Neuronal stem cell (in vitro differentiated cells): ENCODE data around the gene WWOX.

Experiments
- DNase-seq: peaks from one replicate; pipeline ENCODE4 v3.0.0-alpha.2; 2013; ENCODE audit warnings: low spot score
- H2AFZ ChIP-seq: one replicate; pipeline ENCODE4 v1.6.1; 2013; ENCODE audit warnings: mild to moderate bottlenecking, low read length, inconsistent platforms
- H2AK5ac ChIP-seq: 2 replicates; pipeline ENCODE4 v1.6.1; 2013; ENCODE audit warnings: low read depth, mild to moderate bottlenecking, inconsistent platforms, low read length, moderate library complexity, mixed read lengths
- H2BK120ac ChIP-seq: 2 replicates; pipeline ENCODE4 v1.6.1; 2013; ENCODE audit warnings: low read depth, mild to moderate bottlenecking, inconsistent platforms, low read length, moderate library complexity, mixed read lengths
- H2BK12ac ChIP-seq: one replicate; pipeline ENCODE4 v1.6.1; 2013; ENCODE audit warnings: low read length, inconsistent platforms
- H2BK15ac ChIP-seq: 2 replicates; pipeline ENCODE4 v1.6.1; 2013; ENCODE audit warnings: mild to moderate bottlenecking, low read length, inconsistent platforms, mixed read lengths
- H2BK5ac ChIP-seq: one replicate; pipeline ENCODE4 v1.6.1; 2013; ENCODE audit warnings: inconsistent platforms, mild to moderate bottlenecking, low read length, moderate library complexity
- H3K14ac ChIP-seq: one replicate; pipeline ENCODE4 v1.6.1; 2013; ENCODE audit warnings: low read length, inconsistent platforms
- H3K18ac ChIP-seq: 2 replicates; pipeline ENCODE4 v1.6.1; 2013; ENCODE audit warnings: low read length, inconsistent platforms
- H3K23ac ChIP-seq: 2 replicates; pipeline ENCODE4 v1.6.1; 2013; ENCODE audit warnings: low read depth, mild to moderate bottlenecking, mixed read lengths, low read length, inconsistent platforms; ENCODE audit not compliant: poor library complexity
- H3K27ac ChIP-seq: replicated peaks from 3 replicates; pipeline ENCODE4 v1.5.1; 2013; ENCODE audit warnings: low read length, inconsistent platforms
- H3K27me3 ChIP-seq, 3 experiments: 2 replicates each; pipeline ENCODE4 v1.6.1; 2013; ENCODE audit warnings: low read length in 3 of 3, mild to moderate bottlenecking in 2 of 3, inconsistent platforms in 1 of 3, low read depth in 1 of 3, mixed read lengths in 1 of 3, moderate library complexity in 1 of 3; ENCODE audit not compliant: control insufficient read depth in 3 of 3, insufficient read depth in 3 of 3
- H3K36me3 ChIP-seq, 2 donors: replicated peaks in 1 of 2; 2 replicates each; pipeline ENCODE4 v1.6.1; 2013; ENCODE audit warnings: low read length in 2 of 2; ENCODE audit not compliant: control insufficient read depth in 2 of 2, insufficient read depth in 2 of 2
- H3K4ac ChIP-seq: 2 replicates; pipeline ENCODE4 v1.6.1; 2013; ENCODE audit warnings: inconsistent platforms, mild to moderate bottlenecking, low read length, moderate library complexity
- H3K4me1 ChIP-seq, 2 donors: 1 replicate in 1 of 2; 2 replicates in 1 of 2; pipeline ENCODE4 v1.6.1; 2013; ENCODE audit warnings: low read length in 2 of 2, low read depth in 1 of 2; ENCODE audit not compliant: control insufficient read depth in 2 of 2, insufficient read depth in 1 of 2
- H3K4me2 ChIP-seq: one replicate; pipeline ENCODE4 v1.6.1; 2013; ENCODE audit warnings: mild to moderate bottlenecking, low read length, inconsistent platforms; ENCODE audit not compliant: insufficient read depth, poor library complexity, severe bottlenecking
- H3K4me3 ChIP-seq, 2 donors: 2 replicates each; pipeline ENCODE4 v1.5.1; 2013; ENCODE audit warnings: low read length in 2 of 2, mild to moderate bottlenecking in 2 of 2, inconsistent platforms in 1 of 2, moderate library complexity in 1 of 2
- H3K79me1 ChIP-seq: one replicate; pipeline ENCODE4 v1.6.1; 2013; ENCODE audit warnings: low read depth, mild to moderate bottlenecking, inconsistent platforms, low read length, moderate library complexity
- H3K9ac ChIP-seq: one replicate; pipeline ENCODE4 v1.6.1; 2013; ENCODE audit warnings: mild to moderate bottlenecking, low read depth, low read length, inconsistent platforms; ENCODE audit not compliant: poor library complexity
- H3K9me3 ChIP-seq, 2 donors: replicated peaks in 1 of 2; 2 replicates each; pipeline versions ENCODE3 to v1.6.1; 2013; ENCODE audit warnings: low read length in 2 of 2, mild to moderate bottlenecking in 2 of 2, inconsistent platforms in 1 of 2, low read depth in 1 of 2, mixed read lengths in 1 of 2, moderate library complexity in 1 of 2; ENCODE audit not compliant: control insufficient read depth in 2 of 2, insufficient read depth in 1 of 2
- H4K8ac ChIP-seq: one replicate; pipeline ENCODE4 v1.6.1; 2013; ENCODE audit warnings: low read depth, mild to moderate bottlenecking, inconsistent platforms, low read length, moderate library complexity
- H4K91ac ChIP-seq: one replicate; pipeline ENCODE4 v1.6.1; 2013; ENCODE audit warnings: low read length, low read depth, mild to moderate bottlenecking, inconsistent platforms; ENCODE audit not compliant: poor library complexity
- WGBS, 2 donors: extraction: QIAGEN DNeasy Blood & Tissue Kit; methylation state at CpG; one replicate each; pipeline ENCODE4 v1.1.7; 2013; ENCODE audit warnings: missing lambda C conversion rate in 2 of 2, mixed read lengths in 1 of 2; ENCODE audit not compliant: insufficient read length in 2 of 2, insufficient replicate concordance in 1 of 2; ENCODE audit errors: extremely low coverage in 2 of 2; 5-methylcytosine and 5-hydroxymethylcytosine counted together

The WWOX gene

DNA sequence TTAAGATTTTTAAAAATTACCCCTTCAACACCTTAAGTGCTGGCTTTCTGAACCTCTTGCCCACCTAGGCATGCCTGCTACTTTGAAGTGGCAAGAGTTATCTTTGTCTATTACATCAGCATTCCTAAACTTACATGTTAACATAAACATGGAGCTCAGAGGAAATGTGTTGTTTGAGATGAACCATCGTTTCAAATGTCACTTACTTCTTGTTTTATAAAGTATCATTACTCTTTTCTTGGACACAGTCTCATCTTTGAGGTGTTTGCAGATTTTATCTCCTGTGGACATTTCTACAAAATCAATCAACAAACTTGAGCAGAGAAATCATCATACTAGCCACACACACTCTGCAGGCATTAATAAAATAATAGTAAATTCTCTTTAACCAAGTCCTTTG is 184.9 kb downstream of the WWOX start:
- H3K9ac ChIP-seq = no peak overlapping the region
- H4K91ac ChIP-seq = no peak overlapping the region
- H3K4ac ChIP-seq = no peak overlapping the region
- H3K14ac ChIP-seq = no peak overlapping the region
- H2AFZ ChIP-seq = no peak overlapping the region
- no peak overlapping the region for H3K4me3 ChIP-seq
- no peak for DNase-seq
- no peak overlapping the region for H3K18ac ChIP-seq
- no peaks in the 10 kb centered on the region for H3K79me1 ChIP-seq
- H4K8ac ChIP-seq = no peak overlapping the region
- H2BK15ac ChIP-seq = no peak overlapping the region
- H3K9me3 ChIP-seq = no peaks in the 10 kb centered on the region
- peaks cover 2 to 7% of the 10 kb centered on the region in 2 donors for H3K4me1 ChIP-seq
- H3K4me2 ChIP-seq = no peak overlapping the region
- H2BK120ac ChIP-seq = no peak overlapping the region
- no peak overlapping the region for H3K23ac ChIP-seq
- no peak overlapping the region for H2AK5ac ChIP-seq
- H2BK12ac ChIP-seq = no peak overlapping the region
- WGBS, 2 donors = no CpG with 5 or more reads among the region's 1 CpG
- H2BK5ac ChIP-seq = no peak overlapping the region
- no peak overlapping the region for H3K27ac ChIP-seq
- H3K36me3 ChIP-seq = no peaks in the 10 kb centered on the region
- no peaks in the 10 kb centered on the region for H3K27me3 ChIP-seq

DNA sequence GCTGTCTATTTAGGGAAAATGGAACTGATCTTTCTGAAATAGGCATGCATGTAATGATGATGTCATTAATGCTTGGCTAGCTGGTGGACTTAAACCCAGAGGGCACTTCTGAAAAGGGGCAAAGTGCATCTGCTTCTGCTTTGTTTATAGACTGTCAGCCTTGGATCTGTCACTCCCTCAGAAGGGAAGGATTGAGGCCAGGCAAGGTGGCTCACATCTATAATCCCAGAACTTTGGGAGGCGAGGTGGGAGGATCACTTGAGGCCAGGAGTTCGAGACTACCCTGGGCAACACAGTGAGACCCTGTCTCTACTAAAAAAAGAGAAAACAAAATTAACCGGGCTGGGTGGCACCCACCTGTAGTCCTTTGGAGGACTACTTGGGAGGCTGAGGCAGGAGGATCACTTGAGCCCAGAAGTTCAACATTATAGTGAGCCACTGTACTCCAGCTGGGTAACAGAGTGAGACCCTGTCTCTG is 185.5 kb downstream of the WWOX start:
- Histone ChIP-seq H3K79me1 (no peaks in the 10 kb centered on the region), H2BK12ac (no peak overlapping the region), H4K8ac (no peak overlapping the region), H3K23ac (no peak overlapping the region), H3K14ac (no peak overlapping the region), H3K4me1 (peaks cover 2 to 11% of the 10 kb centered on the region in 2 donors), H3K36me3 (no peaks in the 10 kb centered on the region), H3K18ac (no peak overlapping the region), H2BK120ac (no peak overlapping the region), H2AFZ (no peak overlapping the region), H3K4me3 (no peak overlapping the region), H3K27ac (no peak overlapping the region), H3K9me3 (no peaks in the 10 kb centered on the region), H4K91ac (no peak overlapping the region), H3K27me3 (no peaks in the 10 kb centered on the region), H2BK15ac (no peak overlapping the region), H3K9ac (no peak overlapping the region), H3K4ac (no peak overlapping the region), H3K4me2 (no peak overlapping the region), H2BK5ac (no peak overlapping the region), H2AK5ac (no peak overlapping the region)
- WGBS, 2 donors = no CpG with 5 or more reads among the region's 3 CpGs
- DNase-seq = no peak

DNA sequence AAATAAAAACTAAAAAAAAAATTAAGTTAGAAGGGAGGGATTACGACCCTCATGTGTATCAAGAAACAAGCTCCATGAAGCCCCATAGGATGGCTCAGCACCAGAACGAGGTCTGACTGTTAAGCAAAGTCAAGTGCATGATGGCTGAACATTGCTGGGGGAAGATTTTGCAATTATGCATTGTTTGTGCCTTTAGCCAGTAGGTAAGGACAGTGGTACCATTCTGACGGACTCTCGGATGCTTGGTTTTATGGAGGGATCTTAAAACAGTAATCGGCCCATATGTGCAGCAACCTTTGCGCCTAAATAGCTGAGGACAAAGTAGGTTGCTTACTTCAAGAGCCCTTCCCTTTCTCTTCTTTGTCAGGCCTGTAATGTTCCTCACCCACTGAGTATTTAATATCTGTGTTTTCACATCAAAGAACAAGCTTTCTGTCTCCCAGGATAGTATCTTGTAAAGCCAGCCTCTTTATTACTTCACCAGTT is 186.0 kb downstream of the WWOX start:
- H2AK5ac ChIP-seq = no peak overlapping the region
- H3K18ac ChIP-seq = no peak overlapping the region
- peaks cover 2 to 13% of the 10 kb centered on the region in 2 donors for H3K4me1 ChIP-seq
- H2BK12ac ChIP-seq = no peak overlapping the region
- no CpG with 5 or more reads among the region's 6 CpGs for WGBS, 2 donors
- no peaks in the 10 kb centered on the region for H3K27me3 ChIP-seq
- H3K9ac ChIP-seq = no peak overlapping the region
- no peaks in the 10 kb centered on the region for H3K79me1 ChIP-seq
- no peak for DNase-seq
- no peak overlapping the region for H2AFZ ChIP-seq
- H3K4me3 ChIP-seq = no peak overlapping the region
- H3K36me3 ChIP-seq = no peaks in the 10 kb centered on the region
- no peak overlapping the region for H2BK15ac ChIP-seq
- H3K4me2 ChIP-seq = no peak overlapping the region
- no peak overlapping the region for H3K27ac ChIP-seq
- no peak overlapping the region for H3K4ac ChIP-seq
- no peak overlapping the region for H3K14ac ChIP-seq
- no peak overlapping the region for H4K8ac ChIP-seq
- H3K9me3 ChIP-seq = no peaks in the 10 kb centered on the region
- H4K91ac ChIP-seq = no peak overlapping the region
- H2BK120ac ChIP-seq = no peak overlapping the region
- no peak overlapping the region for H3K23ac ChIP-seq
- H2BK5ac ChIP-seq = no peak overlapping the region

DNA sequence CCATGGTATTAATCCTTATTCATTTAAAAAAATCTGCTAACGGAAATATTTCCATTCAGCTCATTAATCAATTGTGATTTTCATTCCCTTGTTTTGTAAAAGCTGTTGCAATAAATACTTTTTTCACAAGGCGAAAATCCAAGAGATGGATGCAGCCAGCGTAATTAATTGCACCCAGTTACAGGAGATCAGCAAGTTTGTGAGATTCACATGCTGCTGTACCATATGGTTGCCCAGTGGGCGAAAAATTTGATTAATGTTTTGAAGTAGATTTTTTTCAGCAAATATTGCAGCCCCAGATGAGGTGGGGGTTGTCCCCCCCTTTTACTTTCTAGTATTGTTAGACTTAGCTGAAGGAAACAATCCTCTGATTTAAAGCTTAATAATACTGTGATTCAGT is 186.6 kb downstream of the WWOX start:
- DNase-seq = no peak
- H3K4me1 ChIP-seq = peaks cover 2 to 16% of the 10 kb centered on the region in 2 donors

More for the DNA sequence above, 186.6 kb downstream of the WWOX start:
- Histone ChIP-seq H4K8ac (no peak overlapping the region), H2BK120ac (no peak overlapping the region), H3K4me3 (no peak overlapping the region), H3K14ac (no peak overlapping the region), H4K91ac (no peak overlapping the region), H2BK5ac (no peak overlapping the region), H3K27me3 (no peaks in the 10 kb centered on the region), H2AK5ac (no peak overlapping the region), H3K4me2 (no peak overlapping the region), H3K4ac (no peak overlapping the region), H3K9me3 (no peaks in the 10 kb centered on the region), H2AFZ (no peak overlapping the region), H2BK12ac (no peak overlapping the region), H2BK15ac (no peak overlapping the region), H3K9ac (no peak overlapping the region), H3K79me1 (no peaks in the 10 kb centered on the region), H3K36me3 (no peaks in the 10 kb centered on the region), H3K18ac (no peak overlapping the region), H3K23ac (no peak overlapping the region), H3K27ac (no peak overlapping the region)
- no CpG with 5 or more reads among the region's 4 CpGs for WGBS, 2 donors
